NCI-H748 treated with DMSO at 0.1 percent for 48 hours (cell line): ENCODE data around the gene TRIM17.

Experiments used
- DNase-seq: peaks from one replicate; lab custom pipeline; 2025; lab: John Stamatoyannopoulos, UW

Gene TRIM17, protein sequence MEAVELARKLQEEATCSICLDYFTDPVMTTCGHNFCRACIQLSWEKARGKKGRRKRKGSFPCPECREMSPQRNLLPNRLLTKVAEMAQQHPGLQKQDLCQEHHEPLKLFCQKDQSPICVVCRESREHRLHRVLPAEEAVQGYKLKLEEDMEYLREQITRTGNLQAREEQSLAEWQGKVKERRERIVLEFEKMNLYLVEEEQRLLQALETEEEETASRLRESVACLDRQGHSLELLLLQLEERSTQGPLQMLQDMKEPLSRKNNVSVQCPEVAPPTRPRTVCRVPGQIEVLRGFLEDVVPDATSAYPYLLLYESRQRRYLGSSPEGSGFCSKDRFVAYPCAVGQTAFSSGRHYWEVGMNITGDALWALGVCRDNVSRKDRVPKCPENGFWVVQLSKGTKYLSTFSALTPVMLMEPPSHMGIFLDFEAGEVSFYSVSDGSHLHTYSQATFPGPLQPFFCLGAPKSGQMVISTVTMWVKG

GRCh38 chr1:228416217-228416933 lies at the start of gene TRIM17:
Gene TRIM17, minus strand, starts transcription at chr1:228416861. Its CDS starts 1,789 bp downstream, at chr1:228415072.
- no peak for DNase-seq

GRCh38 chr1:228465571-228466146 lies 49.0 kb upstream of the TRIM17 start:
- no peak for DNase-seq

- DNase-seq: no peak
These were observed 48.5 kb upstream of the TRIM17 start for GRCh38 chr1:228465141-228465540.

- no peak for DNase-seq
These were observed 47.9 kb upstream of the TRIM17 start for GRCh38 chr1:228464487-228464983.

DNA sequence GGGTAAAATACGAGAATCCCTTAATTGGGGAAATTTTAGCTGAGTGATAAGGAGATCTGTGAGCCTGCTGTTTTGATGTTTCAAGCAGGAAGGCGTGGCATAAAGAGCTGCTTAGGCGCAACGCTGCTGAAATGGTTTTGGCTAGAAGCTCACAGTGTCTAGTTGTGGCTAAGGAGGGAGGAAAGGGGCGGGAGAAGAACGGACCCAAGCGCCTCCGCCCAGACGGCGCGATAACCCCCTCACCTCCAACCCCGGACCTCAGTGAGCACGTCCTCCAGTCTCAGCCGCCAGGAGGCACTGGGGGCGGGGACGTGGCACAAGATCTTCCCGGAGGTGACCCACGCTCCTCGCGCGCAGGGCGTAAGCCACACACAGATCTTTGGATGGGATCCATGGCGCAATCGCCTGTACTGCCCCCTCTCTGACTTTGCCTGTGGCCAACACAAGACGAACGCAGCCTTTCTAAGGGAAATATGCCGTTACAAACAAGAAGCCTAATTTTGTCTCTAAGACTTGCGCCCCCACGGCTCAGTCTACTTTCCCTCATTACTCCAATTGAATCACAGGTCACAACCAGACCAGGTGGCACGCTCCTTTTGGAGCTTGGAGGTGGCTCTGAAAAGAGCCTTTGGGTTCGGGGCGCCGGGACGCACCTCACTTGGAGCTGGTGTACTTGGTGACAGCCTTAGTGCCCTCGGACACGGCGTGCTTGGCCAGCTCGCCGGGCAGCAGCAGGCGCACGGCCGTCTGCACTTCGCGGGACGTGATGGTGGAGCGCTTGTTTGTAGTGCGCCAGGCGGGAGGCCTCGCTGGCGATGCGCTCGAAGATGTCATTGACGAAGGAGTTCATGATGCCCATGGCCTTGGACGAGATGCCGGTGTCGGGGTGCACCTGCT lies 47.1 kb upstream of the TRIM17 start:
- no peak for DNase-seq

GRCh38 chr1:228463009-228463558 lies 46.4 kb upstream of the TRIM17 start:
- DNase-seq: no peak

DNA sequence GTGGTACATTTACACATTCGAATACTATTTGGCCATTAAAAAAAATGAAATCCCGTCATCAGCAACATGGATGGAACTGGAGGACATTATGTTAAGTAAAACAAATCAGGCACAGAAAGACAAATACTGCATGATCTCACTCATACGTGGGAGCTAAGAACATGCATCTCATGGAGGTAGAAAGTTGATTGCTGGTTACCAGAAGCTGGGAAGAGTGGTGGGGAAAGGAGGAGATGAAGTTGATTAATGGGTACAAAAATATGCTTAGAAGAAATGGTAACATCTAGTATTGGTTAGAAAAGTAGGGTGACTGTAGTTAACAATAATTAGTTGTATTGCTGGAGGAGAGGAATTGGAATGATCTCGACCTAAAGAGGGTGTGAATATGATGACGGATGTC lies 45.9 kb upstream of the TRIM17 start:
- DNase-seq: no peak

GRCh38 chr1:228460821-228461220 lies 44.2 kb upstream of the TRIM17 start:
- DNase-seq: no peak

DNA sequence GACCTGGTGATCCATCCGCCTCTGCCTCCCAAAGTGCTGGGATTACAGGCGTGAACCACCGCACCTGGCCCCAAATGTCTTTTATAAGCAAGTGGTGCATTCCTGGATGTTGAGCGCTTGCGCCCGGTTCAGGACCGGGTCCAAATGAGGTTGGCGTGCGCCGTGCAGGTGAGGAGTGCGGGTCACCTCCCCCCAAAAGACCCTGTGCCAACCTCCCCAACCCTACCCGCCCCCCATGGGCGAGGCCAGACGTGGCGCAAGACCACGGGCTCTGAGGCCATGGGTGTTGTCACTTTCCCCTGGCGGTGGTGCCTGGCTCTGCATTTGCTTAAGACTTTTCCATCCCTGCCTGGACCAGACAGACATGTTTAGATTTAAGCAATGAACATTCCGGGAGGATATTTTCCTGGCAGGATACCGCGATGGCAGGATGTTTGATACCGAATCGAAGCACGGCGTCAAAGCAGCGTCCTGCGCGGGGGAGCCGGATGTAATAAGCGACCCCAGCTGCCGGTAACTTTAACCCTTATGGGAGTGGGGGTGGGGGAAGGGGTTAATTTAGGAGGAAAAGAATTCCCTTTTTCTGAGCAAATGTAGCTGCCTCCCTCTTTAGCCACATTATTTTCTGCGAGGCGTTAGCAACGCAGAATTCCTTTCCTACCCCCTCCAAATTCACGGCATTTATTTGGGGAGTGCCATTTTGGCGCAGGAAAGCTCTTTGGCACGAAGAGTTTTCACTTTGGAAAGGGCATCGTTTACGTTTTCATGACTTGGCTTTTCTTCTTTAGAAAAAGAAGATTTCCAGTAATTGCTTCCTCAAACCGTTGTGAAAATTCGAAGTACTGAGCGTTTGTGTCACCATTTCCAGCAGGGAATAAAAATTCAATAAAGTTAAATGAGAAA lies 42.7 kb upstream of the TRIM17 start:
- DNase-seq: peak; percentile 48

DNA sequence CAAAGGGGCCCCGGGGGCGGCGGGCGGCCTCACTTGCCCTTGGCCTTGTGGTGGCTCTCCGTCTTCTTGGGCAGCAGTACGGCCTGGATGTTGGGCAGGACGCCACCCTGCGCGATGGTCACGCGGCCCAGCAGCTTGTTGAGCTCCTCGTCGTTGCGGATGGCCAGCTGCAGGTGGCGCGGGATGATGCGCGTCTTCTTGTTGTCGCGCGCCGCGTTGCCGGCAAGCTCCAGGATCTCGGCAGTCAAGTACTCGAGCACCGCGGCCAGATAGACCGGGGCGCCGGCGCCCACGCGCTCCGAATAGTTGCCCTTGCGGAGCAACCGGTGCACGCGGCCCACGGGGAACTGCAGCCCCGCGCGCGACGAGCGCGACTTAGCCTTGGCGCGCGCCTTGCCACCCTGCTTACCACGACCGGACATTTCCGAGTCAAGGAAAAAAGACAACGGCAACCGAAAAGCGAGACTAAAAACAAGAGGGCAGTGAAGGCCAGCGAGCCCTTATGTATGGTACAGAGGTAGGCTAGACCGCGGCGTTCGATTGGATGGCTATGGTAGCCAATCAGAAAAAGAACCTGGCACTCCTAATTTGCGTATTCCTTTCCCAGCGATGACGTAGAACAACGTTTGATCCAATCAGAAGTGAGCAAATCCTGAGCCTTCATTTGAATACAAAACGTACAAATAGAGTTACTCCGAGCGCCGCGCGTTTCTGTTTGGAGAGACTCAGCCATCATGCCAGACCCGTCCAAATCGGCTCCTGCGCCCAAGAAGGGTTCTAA lies 40.9 kb upstream of the TRIM17 start:
- peak; percentile 96 for DNase-seq

GRCh38 chr1:228457017-228457395 lies 40.3 kb upstream of the TRIM17 start:
- no peak for DNase-seq

- DNase-seq: no peak
These were observed 39.8 kb upstream of the TRIM17 start for GRCh38 chr1:228456252-228457016.

GRCh38 chr1:228455715-228456114 lies 39.1 kb upstream of the TRIM17 start:
- DNase-seq: no peak

DNA sequence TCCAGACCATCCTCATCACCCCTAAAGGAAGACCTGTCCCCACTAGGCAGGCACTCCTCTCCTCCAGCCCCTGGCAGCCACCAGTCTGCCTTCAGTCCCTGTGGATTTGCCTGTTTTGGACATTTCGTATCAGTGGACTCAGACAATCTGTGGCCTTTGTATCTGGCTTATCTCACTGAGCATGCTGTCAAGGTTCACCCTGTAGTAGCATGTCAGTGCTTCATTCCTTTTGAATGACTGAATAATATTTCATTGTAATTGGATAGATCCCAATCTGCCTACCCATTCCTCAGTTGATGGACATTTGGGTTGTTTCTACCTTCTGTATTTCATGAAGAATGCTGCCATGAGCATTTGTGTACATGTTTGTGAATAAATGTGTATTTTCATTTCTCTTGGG lies 37.6 kb upstream of the TRIM17 start:
- DNase-seq: no peak

DNA sequence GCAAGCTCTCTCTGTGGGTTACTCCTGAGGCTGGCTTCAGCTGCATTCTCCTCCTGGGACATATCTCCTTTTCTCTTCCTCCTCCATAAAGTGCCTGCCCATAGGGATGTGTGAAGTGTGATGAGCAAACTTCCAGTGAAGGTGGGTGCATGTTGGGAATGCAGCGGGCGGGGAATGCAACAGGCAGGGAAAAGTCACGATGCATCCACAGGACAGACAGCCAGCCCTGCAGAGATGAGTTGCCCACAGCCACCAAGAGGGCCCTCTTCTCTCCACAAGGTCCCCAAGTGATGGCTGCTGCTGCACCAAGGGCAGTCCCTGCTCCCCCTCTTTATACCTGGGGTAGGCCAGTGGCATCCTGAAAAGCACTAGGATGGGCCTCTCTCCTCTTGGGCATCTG lies 37.0 kb upstream of the TRIM17 start:
- DNase-seq: no peak

GRCh38 chr1:228453022-228453560 lies 36.4 kb upstream of the TRIM17 start:
- DNase-seq: no peak

DNA sequence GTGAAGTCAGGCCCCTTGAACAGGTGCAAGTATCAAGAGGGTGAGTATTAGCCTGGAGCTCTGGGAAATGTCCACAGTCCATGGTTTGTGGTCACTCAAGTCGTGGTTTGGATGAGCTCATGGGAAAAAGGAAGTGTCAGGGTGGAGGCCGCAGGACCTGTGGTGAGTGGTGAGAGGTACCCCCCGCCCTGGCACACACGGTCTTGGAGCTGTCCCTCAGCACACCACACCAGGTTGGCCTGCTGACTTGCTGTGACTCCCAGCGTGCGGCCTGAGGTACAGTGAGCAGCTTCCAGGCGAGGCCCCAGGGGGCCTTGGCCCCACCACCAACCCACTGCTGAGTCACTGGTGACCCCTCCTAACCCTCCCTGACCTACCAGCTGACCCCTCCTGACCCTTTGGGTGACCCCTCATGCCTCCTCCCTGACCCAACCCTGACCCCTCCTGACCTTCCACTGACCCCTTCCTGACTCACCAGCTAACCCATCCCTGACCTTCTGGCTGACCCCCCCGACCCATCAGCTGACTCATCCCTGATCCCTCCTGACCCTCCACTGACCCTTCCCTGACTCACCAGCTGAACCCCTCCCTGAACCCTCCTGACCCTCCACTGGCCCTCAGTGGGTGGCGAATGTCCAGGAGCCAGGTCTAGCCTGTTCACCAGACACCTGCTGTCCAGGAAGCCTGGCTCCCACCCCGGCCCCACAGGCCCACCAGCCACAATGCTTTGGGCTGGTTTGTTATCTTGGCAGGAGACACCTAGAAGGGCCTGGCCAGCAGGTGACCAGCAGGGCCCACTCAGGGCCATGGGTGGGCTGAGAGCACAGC lies 35.7 kb upstream of the TRIM17 start:
- DNase-seq: no peak

GRCh38 chr1:228450200-228450599 lies 33.5 kb upstream of the TRIM17 start:
- no peak for DNase-seq
